HG03139 (cell line): ENCODE measurements around the gene TRAF2.
"Not testable (repeated sequence)": the region's sequence is repeated elsewhere in the genome, so short reads cannot be mapped to it uniquely, and the experiment has no call there.

ENCODE experiments used
- ATAC-seq: cut with Tn5 transposase; IDR thresholded peaks from one replicate; pipeline ENCODE4 v1.9.1; 2021; ENCODE audit not compliant: unreplicated experiment

TRAF2 gene, protein sequence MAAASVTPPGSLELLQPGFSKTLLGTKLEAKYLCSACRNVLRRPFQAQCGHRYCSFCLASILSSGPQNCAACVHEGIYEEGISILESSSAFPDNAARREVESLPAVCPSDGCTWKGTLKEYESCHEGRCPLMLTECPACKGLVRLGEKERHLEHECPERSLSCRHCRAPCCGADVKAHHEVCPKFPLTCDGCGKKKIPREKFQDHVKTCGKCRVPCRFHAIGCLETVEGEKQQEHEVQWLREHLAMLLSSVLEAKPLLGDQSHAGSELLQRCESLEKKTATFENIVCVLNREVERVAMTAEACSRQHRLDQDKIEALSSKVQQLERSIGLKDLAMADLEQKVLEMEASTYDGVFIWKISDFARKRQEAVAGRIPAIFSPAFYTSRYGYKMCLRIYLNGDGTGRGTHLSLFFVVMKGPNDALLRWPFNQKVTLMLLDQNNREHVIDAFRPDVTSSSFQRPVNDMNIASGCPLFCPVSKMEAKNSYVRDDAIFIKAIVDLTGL

DNA sequence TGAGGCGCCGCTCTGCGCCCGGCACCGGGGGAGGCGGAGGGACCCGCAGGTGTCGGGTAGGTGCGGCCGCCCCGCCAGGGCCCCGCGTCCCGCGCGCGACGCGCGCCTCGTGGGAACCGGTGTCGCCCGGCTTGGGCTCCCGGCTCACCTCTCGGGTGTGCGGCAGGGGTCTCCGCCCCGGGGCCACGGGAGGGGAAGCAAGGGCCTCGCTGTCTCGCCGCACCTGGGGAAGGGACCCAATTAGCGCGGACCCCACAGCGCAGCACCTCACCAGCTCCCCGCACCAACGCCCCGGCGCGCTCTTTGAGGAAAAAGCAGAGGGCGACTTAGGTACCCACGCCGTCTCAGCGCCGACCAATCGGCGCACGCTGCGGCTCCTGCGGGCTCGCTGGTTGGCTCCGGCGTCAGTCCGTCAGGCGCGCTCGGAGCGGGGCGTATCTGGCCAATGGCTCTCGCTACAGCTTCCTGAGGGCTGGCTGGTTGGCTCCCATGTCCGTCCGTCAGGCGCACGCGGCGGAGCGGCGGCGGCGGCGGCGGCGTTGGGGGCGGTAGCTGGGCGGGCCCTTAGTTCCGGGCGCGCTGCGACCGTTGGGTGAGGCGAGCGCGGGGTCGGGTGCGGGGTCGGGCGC, at the start of gene TRAF2:
Gene TRAF2, plus strand, starts transcription at position 567 of the 629 bp plus-strand sequence. CDS start 12,225 bp downstream, outside the sequence.
- ATAC-seq, result peak; percentile 67

DNA sequence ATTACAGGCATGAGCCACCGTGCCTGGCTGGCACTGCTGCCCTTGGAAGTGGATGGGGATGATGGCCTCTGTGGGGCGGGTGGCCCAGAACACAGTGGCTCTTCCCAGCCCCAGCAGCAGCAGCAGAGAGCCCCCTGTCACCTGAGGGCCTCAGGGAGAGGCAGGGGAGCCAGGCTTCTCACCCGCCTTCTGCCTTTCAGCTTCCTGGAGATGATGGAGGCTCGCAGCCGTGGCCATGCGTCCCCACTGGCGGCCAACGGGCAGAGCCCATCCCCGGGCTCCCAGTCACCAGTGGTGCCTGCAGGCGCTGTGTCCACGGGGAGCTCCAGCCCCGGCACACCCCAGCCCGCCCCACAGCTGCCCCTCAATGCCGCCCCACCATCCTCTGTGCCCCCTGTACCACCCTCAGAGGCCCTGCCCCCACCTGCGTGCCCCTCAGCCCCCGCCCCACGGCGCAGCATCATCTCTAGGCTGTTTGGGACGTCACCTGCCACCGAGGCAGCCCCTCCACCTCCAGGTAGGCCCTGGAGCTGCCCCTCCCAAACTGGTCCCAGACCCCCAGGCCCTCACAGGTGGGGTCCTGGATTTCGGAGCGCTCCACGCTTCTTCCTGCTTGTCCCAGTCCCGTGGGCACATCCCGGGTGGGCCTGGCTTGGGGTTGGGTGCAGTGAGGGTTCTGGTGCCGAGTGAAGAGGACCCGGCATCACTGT, 49.0 kb upstream of the TRAF2 start:
- ATAC-seq, result no peak

DNA sequence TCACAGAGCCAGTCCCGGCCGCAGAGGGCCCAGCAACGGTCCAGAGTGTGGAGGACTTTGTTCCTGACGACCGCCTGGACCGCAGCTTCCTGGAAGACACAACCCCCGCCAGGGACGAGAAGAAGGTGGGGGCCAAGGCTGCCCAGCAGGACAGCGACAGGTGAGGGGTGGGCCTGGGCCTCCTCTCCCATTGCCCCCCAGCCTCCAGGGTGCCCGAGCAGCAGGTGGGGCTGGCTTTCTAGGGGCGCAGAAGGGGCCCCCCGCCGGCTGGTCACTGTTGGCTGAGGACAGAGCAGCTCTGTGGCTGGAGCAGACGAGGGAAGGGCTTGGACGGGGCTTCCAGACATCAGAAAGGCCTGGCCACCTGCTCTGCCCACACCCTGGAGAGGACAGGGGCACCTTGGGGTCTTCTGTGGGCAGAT, 48.4 kb upstream of the TRAF2 start:
- not testable (repeated sequence) for ATAC-seq

DNA sequence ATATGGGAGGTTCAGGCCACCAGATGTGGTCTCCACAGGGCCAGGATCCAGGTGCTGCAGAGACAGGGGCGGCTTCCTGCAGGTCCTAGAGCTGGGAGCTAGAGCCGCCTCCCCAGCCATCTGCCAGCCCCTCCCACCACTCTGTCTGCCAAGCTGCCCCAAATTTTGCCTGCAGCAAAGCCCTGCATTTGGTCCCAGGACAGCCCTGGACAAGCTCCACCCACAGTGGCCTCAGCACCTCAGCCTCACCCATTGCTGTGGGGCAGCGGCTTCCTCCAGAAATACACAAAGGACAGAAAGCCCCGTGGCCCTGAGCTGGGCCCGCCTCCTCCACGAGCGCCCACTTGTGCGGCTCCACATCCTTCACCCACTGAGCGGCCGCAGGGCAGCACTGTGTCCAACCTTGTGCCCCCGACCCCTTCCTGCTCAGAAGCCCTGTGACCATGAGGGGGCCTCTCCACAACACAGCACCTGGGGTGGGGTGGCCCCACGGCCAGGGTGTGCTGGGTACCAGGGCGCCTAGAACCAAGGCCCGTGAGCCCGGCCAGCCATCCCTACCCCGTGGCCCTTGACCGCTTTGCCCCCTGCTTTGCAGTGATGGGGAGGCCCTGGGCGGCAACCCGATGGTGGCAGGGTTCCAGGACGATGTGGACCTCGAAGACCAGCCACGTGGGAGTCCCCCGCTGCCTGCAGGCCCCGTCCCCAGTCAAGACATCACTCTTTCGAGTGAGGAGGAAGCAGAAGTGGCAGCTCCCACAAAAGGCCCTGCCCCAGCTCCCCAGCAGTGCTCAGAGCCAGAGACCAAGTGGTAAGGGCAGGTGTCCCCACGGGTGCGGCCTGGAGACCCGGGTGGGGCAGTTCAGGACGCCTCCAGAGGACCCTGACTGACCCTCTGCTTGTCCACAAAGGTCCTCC, 47.7 kb upstream of the TRAF2 start:
- no peak for ATAC-seq

DNA sequence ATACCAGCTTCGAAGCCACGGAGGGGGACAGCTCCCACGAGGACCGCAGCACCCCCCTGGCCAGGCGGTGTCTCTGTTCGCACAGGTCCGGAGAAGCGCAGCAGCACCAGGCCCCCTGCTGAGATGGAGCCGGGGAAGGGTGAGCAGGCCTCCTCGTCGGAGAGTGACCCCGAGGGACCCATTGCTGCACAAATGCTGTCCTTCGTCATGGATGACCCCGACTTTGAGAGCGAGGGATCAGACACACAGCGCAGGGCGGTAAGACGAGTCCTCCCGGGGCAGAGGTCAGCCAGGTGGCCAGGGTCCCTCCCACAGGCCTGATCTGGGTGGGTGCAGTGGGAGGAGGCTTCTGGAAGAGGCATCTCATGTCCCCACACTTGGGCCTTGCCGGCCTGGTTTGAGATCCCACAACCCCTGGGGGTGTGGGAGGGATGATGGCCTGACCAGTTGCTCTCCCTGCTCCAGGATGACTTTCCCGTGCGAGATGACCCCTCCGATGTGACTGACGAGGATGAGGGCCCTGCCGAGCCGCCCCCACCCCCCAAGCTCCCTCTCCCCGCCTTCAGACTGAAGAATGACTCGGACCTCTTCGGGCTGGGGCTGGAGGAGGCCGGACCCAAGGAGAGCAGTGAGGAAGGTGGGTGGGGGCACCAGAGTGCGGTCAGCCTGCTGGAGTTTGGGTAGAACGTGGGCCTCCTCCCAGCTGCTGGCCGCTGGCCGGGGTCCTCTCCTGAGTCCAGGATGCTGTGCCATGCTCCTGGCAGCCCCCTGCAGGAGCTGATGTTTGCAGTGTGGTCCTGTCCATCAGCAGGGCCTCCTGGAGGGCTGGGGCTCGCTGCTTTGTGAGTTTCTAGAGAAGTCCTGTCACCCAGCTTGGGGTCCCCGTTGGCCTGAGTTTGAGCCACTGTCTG, 46.8 kb upstream of the TRAF2 start:
- no peak for ATAC-seq

DNA sequence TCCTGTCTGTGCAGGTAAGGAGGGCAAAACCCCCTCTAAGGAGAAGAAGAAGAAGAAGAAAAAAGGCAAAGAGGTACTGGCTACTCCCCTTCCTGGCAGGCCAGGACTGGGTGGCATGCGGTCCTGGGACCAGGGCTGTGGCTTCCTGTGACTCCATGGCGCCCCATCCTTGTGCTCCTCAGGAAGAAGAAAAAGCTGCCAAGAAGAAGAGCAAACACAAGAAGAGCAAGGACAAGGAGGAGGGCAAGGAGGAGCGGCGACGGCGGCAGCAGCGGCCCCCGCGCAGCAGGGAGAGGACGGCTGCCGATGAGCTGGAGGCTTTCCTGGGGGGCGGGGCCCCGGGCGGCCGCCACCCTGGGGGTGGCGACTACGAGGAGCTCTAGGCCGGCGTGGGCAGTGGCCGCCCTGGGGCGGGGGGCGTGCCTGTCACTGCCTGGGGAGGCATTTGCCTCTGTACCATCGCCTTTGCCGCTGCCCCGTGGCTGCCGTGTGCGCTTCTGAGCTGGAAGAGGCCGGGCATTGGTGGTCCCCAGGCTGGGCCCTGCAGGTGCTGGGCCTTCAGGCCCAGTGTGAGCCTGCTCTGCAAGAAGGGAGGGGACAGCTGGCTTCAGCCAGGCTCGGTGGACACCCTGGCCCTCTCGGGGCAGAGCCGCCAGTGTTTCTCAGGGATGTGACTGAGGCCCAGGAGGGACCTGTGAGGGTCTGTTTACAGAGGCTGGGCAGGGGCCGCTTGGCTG, 46.0 kb upstream of the TRAF2 start:
- no peak for ATAC-seq

DNA sequence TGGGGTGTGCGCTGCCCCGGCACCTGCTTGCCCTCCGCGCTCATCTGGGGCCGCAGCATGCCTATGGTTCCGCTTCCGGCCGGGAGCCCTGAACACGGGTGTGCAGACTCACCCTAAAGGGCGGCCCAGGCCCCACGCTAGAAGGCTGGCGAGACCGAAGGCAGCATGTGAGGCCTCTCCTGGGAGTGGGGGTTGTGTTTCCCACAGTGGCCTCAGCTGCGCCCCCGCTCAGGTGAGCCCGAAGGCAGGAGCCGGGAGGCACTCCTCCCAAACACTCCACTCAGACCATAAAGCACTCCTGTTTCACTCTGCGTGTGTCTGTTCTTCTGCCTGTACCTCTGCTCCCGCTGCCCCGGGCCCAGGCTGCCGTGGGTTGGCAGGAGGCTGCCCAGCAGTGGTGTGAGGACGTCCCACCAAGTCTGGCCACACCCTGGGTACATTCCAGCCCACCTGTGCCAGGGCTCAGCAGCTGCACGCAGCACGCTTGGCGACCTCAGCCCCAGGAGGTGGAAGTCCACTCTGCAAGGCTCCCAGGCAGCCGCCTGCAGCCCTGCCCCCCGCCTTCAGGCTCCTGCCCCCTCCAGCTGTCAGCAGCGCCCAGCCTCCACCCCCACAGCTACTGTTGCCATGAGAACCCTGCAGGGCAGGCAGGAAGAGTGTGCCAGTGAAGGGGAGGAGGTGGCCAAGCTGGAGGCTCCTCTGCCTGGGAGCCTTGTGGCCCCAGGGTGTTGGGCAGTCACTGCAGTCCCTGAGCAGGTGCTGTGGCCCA, 45.3 kb upstream of the TRAF2 start:
- no peak for ATAC-seq

DNA sequence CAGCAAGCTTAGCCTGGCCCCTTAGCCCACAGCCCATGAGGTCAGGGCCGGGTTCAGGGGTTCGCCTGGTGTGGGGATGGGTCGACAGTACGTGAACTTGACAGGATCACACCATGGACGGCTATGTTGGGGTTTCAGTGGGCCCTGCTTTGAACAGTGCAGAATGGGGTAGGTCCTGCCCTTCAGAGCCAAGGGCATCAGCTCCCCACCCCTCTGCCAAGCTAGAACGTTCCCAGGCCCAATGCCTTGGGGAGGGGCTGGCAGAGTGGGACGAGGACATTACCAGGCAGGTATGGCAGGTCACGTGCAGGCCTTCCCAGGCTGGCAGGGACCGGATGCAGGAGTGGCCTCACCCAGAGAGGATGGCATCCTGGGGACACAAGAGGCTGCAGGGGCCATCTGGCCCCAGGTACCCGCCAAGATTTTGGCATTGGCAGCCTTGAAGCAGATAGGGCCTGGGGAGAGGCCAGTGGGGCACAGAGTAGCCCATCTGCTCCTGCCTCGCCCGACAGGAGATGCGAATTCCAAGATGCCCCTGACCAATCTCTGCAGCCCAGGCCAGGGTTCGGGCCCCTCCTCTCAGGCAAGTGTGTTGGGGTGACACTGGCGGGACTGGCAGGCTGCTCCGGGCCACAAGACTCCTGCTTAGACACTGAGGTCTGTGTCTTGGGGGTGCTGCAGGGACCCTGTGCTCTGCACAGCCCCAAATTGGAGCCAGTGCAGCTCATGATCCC, 44.5 kb upstream of the TRAF2 start:
- not testable (repeated sequence) for ATAC-seq

DNA sequence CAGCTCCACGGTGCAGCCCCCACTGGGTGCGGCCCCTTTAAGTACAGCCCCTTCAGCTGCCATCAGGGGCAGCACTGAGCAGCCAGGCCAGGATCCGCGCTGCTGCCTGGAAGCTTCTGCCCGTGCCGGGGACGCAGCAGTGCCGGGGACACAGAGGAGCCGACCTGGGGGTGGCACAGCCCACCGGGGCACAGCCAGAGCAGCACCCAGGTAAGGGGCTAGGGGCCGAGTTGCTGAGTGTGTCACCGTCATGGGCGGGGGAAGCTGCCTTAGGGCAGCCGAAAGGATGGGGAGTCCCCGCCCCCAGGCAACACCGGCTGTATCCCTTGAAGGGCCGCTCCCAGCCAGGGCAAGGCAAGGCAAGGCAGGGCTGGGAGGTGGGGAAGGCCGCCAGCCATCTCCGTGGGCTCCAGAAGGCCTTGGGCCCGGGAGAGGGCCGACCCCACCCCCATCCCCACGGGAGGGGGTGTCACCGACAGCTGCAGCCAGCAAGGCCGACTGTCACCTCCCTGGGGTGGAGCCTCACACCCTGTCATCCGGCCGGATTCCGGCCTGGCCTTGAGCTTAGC, 43.9 kb upstream of the TRAF2 start, which contains the start of gene AJM1:
Gene AJM1, plus strand, starts transcription at position 99 of the 569 bp plus-strand sequence. CDS start 1,937 bp downstream, outside the sequence.
- ATAC-seq, result peak; percentile 60

DNA sequence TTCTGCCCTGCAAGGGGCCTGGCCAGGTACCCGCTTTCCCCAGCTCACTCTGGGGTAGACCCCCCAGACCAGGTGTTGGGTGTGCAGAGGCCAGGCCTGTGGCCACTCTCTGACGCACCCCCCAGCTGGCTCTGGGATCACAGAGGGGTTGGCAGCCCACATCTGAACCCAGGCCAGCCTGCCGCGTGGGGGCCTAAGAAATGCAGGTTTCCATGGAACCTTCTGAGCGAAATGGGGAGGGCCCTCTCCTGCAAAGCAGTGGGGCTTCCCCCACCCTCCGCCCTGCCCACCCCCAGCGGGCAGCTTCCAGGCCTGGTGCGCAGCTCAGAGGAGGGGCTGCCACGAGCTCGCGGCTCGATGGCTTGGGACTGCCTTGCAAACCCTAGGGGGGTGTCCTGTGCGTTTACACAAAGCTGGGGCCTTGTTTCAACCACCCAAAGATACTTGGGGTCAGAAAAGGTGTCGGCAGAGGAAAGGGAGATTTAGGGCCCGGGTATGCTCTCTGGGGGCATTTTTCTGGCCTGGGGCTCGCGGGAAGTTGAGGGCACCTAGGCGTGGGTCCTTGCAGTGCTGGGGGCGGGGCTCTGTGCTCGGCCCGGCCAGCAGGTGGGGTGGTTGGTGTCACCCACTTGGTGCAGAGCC, 43.0 kb upstream of the TRAF2 start:
- ATAC-seq, result not testable (repeated sequence)

DNA sequence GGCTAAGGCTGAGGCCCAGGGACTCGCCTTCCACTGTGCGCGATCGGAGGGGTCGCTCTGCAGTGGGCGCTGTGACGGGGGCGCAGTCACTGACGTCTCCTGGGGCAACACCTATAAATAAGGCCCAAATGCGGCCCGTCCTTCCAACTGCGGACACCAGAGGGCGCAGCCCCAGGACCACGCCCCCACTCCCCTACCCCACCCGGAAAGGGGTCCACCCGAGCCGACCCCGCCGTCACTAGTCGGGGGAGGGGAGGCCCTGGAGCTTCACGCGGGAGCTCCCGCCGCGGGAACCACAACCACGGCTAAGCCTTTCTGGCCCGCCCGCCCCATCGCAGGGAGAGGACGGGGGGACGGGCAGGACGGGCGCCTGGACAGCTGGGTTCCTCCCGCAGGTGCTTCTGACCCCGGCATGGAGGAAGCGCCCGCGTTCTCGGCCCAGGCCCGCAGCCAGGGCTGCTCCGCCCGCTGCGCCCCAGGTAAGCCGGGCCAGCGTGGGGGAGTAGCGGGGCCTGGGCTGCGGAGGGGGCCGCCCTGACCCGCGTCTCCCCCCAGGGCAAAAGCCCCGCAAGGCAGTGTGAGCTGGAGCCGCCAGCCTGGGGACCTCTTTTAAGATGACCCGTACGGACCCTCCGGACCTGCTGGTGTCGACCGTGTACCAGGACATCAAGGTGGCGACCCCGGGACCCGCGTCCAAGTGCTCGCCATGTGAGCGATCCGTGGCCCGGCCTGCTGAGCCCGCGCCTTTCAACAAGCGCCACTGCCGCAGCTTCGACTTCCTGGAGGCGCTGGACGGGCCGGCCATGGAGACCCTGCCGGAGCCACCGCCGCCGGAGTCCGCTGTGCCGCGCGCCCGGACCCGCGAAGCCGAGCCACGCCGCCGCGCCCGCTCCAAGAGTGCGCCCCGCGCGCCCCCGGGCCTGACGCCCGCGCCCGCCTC, 42.2 kb upstream of the TRAF2 start:
- ATAC-seq, result not testable (repeated sequence)

DNA sequence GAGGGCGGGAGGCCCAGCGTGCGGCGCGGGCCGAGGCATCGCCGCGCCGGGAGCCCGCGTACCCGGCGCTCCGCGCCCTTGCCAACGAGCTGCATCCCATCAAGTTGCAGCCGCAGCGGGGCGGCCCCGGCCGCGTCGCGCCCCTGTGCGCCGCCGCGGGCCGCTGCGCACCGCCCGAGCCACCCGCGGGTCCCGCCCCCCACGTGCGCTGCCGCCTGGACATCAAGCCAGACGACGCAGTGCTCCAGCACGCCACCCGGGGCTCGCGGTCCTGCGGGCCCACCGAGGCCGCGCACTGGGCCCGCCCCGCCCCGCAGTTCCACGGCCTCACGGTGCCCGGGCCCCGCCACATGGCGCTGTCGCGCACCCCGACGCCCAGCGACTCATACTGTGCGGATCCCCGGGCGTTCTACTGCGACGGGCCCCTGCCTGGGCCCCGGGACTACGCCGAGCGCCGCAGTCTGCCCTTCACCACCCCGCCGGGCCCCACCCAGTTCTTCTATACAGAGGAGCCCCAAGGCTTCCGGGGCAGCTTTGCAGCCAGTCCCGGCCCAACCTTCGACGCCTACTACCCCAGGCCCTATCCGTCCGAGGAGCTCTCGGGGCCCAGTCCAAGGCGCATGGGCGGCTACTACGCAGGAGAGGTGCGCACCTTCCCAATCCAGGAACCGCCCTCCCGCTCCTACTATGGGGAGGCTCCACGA, 41.4 kb upstream of the TRAF2 start:
- ATAC-seq, result no peak

DNA sequence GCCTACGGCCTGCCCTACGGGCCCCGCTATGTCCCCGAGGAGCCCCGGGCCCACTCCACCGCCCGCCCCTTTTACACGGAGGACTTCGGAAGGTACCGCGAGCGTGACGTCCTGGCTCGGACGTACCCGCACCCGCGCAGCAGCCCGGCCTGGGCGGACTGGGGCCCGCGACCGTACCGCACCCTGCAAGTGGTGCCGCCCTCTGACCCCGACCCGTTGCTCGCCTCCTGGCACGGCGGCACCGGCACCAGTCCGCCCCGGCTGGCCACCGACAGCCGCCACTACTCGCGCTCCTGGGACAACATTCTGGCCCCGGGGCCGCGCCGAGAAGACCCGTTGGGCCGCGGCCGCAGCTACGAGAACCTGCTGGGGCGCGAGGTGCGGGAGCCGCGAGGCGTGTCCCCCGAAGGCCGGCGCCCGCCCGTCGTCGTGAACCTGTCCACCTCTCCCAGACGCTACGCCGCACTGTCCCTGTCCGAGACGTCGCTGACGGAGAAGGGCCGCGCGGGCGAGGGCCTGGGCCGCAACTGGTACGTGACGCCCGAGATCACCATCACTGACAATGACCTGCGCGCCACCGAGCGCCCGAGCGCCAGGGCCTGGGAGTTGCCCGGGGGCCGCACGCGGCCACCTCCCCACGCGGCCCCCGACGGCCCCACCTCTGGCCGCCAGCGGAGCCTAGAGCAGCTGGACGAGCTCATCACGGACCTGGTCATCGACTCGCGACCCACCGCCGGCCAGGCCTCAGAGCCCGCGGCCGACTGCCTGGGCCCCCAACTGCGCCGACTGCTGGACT, 40.7 kb upstream of the TRAF2 start:
- no peak for ATAC-seq
